ENCODE measurements around the gene BSDC1.
"Not testable (repeated sequence)": the region's sequence is repeated elsewhere in the genome, so short reads cannot be mapped to it uniquely, and the experiment has no call there.

The BSDC1 gene

DNA sequence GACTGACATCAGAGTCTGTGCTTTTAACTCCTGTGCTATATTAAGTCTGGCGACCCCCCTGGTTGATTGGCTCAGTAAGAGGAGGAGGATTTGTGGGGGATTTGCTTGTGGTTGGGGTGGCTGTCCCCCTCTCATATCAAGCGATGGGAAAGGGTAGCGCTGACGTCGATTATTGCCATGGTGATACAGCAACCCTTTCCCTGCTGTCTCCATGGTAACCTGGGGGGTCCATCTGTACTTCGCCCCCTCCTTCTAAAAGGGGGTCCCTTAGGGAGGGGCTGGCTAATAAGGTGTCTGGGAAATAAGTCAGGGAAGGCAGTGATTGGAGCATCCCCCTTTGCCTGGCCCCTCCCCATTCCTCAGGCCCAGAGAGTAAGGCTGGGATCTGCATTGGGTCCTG lies 36.6 kb downstream of the BSDC1 start:
- no peak for FAIRE-seq
- no peak for TF ChIP-seq CTCF (IDR thresholded peaks at IDR 0.05; ENCODE audit: insufficient read depth, missing control alignments)

GRCh38 chr1:32356478-32356877 lies 37.8 kb downstream of the BSDC1 start:
- no peak for FAIRE-seq
- TF ChIP-seq CTCF (IDR thresholded peaks at IDR 0.05; ENCODE audit: insufficient read depth, missing control alignments): no peak

More for the DNA sequence above, 36.6 kb downstream of the BSDC1 start:
- DNase-seq (ENCODE audit: insufficient read length, low spot score): no peak

GRCh38 chr1:32355778-32356177 lies 38.5 kb downstream of the BSDC1 start:
- not testable (repeated sequence) for DNase-seq (ENCODE audit: insufficient read length, low spot score); FAIRE-seq

More at GRCh38 chr1:32356478-32356877, 37.8 kb downstream of the BSDC1 start:
- no peak for DNase-seq (ENCODE audit: insufficient read length, low spot score)

- FAIRE-seq (no peak), DNase-seq (ENCODE audit: insufficient read length, low spot score) (no peak)
- TF ChIP-seq CTCF (IDR thresholded peaks at IDR 0.05; ENCODE audit: insufficient read depth, missing control alignments): no peak
Measured at GRCh38 chr1:32353886-32354570, 40.2 kb downstream of the BSDC1 start.

- no peak for DNase-seq (ENCODE audit: insufficient read length, low spot score)
- TF ChIP-seq CTCF (IDR thresholded peaks at IDR 0.05; ENCODE audit: insufficient read depth, missing control alignments): no peak
- no peak for FAIRE-seq
Measured at GRCh38 chr1:32353431-32353830, 40.8 kb downstream of the BSDC1 start.

DNA sequence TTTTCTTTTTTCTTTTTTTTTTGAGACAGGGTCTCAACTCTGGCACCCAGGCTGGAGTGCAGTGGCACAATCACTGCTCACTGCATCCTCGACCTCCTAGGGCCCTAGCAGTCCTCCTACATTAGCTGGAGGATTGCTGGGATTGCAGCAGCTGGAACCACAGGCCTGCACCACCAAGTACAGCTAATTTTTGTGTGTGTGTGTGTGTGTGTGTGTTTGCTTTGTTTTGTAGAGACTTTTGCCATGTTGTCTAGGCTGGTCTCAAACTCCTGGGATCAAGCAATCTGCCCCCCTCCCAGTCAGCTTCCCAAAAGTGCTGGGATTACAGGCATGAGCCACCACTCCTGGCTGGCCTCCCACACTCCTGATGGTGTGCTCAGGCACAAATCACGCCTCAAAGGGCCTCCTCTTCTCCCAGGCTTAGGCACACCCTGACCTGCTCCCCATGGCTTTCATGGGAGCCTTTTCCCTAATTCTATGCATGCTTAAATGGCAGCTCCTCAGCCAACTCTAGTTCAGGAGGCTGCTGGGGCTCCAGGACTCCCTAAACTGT lies 41.3 kb downstream of the BSDC1 start:
- FAIRE-seq: no peak
- TF ChIP-seq CTCF (IDR thresholded peaks at IDR 0.05; ENCODE audit: insufficient read depth, missing control alignments): no peak
- no peak for DNase-seq (ENCODE audit: insufficient read length, low spot score)

- no peak for TF ChIP-seq CTCF (IDR thresholded peaks at IDR 0.05; ENCODE audit: insufficient read depth, missing control alignments)
- no peak for FAIRE-seq
- DNase-seq (ENCODE audit: insufficient read length, low spot score): no peak
Measured at GRCh38 chr1:32352239-32352745, 41.9 kb downstream of the BSDC1 start.
